MCF 10A (cell line): Measurements from ENCODE around the gene CXCL8. TPM values are rescaled to one million over a fixed set of nuclear protein-coding genes. Genes with fewer than 3 reads are reported as not detected.
A peak's percentile ranks its signal among the peaks of the same experiment; 100 is the strongest.

Experiments used
- BruUV-seq: library from RNA; stranded (reverse); fragments of 400-500 nt; replicated peaks from 2 replicates; lab custom pipeline; 2021; lab: Mats Ljungman, UMichigan
- CTCF ChIA-PET: fragments of 300-600 bp; sonication (Branson Sonifier 250); formaldehyde crosslinking; extraction: SDS; loops from one replicate; lab custom pipeline; 2021; ENCODE audit warnings: antibody characterized with exemption, inconsistent platforms; lab: Yijun Ruan, JAX
- POLR2A ChIA-PET: fragments of 300-600, 350-650 bp; sonication (Branson Sonifier 250); formaldehyde crosslinking; extraction: SDS; loops from one replicate; lab custom pipeline; 2020; ENCODE audit warnings: antibody characterized with exemption, inconsistent platforms; lab: Yijun Ruan, JAX
- DNase-seq: peaks from one replicate; pipeline ENCODE4 v3.0.0-alpha.2; 2018; ENCODE audit not compliant: unreplicated experiment
- H3K27ac Mint-ChIP-seq: one replicate; pipeline ENCODE4 v1.8.0; 2022; ENCODE audit warnings: mild to moderate bottlenecking, low read depth, mixed read lengths; ENCODE audit not compliant: unreplicated experiment
- H3K27me3 Mint-ChIP-seq: one replicate; pipeline ENCODE4 v1.8.0; 2022; ENCODE audit warnings: mixed read lengths; ENCODE audit not compliant: insufficient read depth, unreplicated experiment
- H3K36me3 Mint-ChIP-seq: one replicate; pipeline ENCODE4 v1.8.0; 2022; ENCODE audit warnings: mild to moderate bottlenecking, moderate library complexity, mixed read lengths; ENCODE audit not compliant: insufficient read depth, unreplicated experiment
- H3K4me1 Mint-ChIP-seq: one replicate; pipeline ENCODE4 v1.8.0; 2022; ENCODE audit warnings: mixed read lengths; ENCODE audit not compliant: insufficient read depth, unreplicated experiment
- H3K4me3 Mint-ChIP-seq: one replicate; pipeline ENCODE4 v1.8.0; 2022; ENCODE audit warnings: mild to moderate bottlenecking, moderate library complexity, mixed read lengths; ENCODE audit not compliant: unreplicated experiment
- H3K9me3 Mint-ChIP-seq: one replicate; pipeline ENCODE4 v1.8.0; 2022; ENCODE audit warnings: mixed read lengths; ENCODE audit not compliant: unreplicated experiment
- CTCF ChIP-seq: fragments of 200-600 bp; IDR thresholded peaks from one replicate; pipeline ENCODE4 v1.8.0; 2022; ENCODE audit warnings: antibody characterized with exemption, mild to moderate bottlenecking; ENCODE audit not compliant: unreplicated experiment
- intact Hi-C: fragments of 100-400 bp; cut with micrococcal nuclease; formaldehyde crosslinking; loops from 2 replicates; pipeline ENCODE4 v1.14.1; 2022
- total RNA-seq: library from RNA; stranded (reverse); gene quantifications from 2 replicates; pipeline ENCODE4 v1.2.3, GENCODE V29; 2022

CXCL8 gene
- total RNA-seq, 1 experiment from 2014 or later = 36.2 TPM

- POLR2A ChIA-PET = interaction anchor here (0.6 to 2.1 kb wide), 2 partner anchors 10 to 140 kb away, joined by 3 to 7 read pairs; no protein-coding TSS in a partner anchor
- Mint-ChIP-seq H3K27me3 (no peaks in the 10 kb centered on the region), H3K27ac (no peak overlapping the region), H3K4me3 (no peak overlapping the region), H3K9me3 (peaks cover 7% of the 10 kb centered on the region), H3K4me1 (peaks cover 39% of the 10 kb centered on the region), H3K36me3 (no peaks in the 10 kb centered on the region)
- no peak for TF ChIP-seq CTCF
- no peak for DNase-seq
- CTCF ChIA-PET = interaction anchor here (0.6 to 3.8 kb wide), 4 partner anchors 10 to 486 kb away, joined by 3 to 15 read pairs (median 4); no protein-coding TSS in a partner anchor
- no TSS peak for BruUV-seq
- intact Hi-C loops = no loop called here
Measured at GRCh38 chr4:73714647-73715046, 25.7 kb upstream of the CXCL8 start.

- POLR2A ChIA-PET = interaction anchor here (2.1 kb wide), 1 partner anchor 11 kb away, joined by 7 read pairs; no protein-coding TSS in a partner anchor
- intact Hi-C loops = no loop called here
Measured at GRCh38 chr4:73715659-73716058, 24.7 kb upstream of the CXCL8 start.

DNA sequence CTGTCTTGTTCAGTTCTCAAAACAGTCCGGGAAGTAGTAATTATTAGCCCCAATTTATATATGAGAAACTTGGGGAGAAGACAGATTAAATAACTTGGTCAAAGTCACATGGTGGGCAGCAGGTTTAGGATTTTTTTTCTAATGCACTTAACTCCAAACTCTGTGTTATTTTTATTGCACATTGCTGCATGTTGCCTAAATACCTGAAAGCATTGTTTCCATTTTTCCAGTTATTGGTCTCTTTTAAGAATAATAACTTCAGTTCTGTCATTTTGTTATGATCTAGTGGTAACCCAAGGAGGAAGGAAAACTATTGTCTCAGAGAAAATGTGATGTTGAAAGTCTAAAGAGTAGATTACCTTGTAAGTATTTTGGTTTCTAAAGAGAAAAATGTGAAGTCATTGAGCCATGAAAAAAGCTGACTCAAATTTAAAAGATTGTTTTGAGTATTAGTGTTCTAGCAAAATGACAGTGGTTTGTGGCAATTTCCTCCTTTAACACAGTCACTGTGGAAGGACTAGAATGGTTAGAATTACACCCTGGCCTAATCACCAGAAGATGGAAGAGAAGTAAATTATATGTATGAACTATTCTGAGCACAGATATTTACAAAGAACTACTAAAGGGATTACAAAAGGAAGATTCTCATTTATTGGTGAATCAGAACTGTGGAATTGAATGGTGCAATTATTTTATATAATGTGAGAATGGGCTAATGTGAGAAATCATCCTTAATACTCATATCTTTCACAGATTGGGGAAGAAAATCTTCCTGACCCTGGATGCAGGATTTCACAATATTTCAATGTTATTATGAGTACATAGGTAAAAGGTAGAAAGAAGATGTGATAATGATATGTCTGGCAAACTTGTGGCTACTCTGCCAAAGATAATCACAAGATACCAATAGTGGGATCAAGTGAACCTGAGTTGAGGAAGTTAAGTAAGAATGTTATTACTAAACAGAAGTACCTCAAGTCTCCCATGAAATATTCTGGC is 21.7 kb upstream of the CXCL8 start:
- TF ChIP-seq CTCF = no peak
- ChIA-PET CTCF (interaction anchor here (1.2 to 1.4 kb wide), 2 partner anchors 11 to 57 kb away, joined by 3 to 6 read pairs; no protein-coding TSS in a partner anchor), POLR2A (interaction anchor here (0.7 to 1.6 kb wide), 2 partner anchors 10 to 21 kb away, joined by 3 to 4 read pairs; no protein-coding TSS in a partner anchor)
- intact Hi-C loops = no loop called here
- Mint-ChIP-seq H3K27ac (peak overlapping the region; percentile 89), H3K4me3 (no peak overlapping the region), H3K4me1 (peaks cover 42% of the 10 kb centered on the region), H3K36me3 (peaks cover 5% of the 10 kb centered on the region), H3K27me3 (no peaks in the 10 kb centered on the region), H3K9me3 (peaks cover 7% of the 10 kb centered on the region)
- no TSS peak for BruUV-seq
- no peak for DNase-seq

More at GRCh38 chr4:73715659-73716058, 24.7 kb upstream of the CXCL8 start:
- Mint-ChIP-seq H3K27ac (no peak overlapping the region), H3K4me3 (no peak overlapping the region), H3K4me1 (peaks cover 37% of the 10 kb centered on the region), H3K36me3 (no peaks in the 10 kb centered on the region), H3K27me3 (no peaks in the 10 kb centered on the region), H3K9me3 (peaks cover 9% of the 10 kb centered on the region)
- no peak for TF ChIP-seq CTCF
- DNase-seq = no peak
- CTCF ChIA-PET = interaction anchor here (0.6 to 3.8 kb wide), 4 partner anchors 14 to 757 kb away, joined by 3 to 15 read pairs (median 4); no protein-coding TSS in a partner anchor
- BruUV-seq = no TSS peak

DNA sequence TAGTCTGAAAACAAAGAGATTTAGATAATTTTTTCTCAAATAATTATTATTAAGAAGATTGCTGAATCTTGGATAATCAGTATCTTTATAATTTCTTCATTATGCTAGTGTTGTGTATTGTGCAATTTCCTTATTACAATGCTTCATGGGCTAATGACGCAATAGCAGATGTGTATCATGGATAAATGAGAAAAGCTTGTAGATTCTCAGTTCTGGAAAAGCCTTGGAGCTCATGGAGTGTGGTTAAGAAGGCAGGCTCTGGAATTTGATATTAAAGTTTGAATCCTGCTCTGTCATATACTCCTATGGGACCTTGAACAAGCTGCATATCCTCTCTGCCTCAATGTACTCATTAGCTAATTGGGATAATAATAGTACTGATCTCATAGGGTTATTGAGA is 18.9 kb upstream of the CXCL8 start:
- no peak for TF ChIP-seq CTCF
- POLR2A ChIA-PET = interaction anchor here (0.8 to 2.7 kb wide), 9 partner anchors 9 to 143 kb away, joined by 3 to 8 read pairs (median 6); no protein-coding TSS in a partner anchor
- peaks cover 41% of the 10 kb centered on the region for H3K4me1 Mint-ChIP-seq
- CTCF ChIA-PET = interaction anchor here (0.6 to 1.1 kb wide), 6 partner anchors 9 to 418 kb away, joined by 3 to 4 read pairs (median 4); no protein-coding TSS in a partner anchor
- H3K27me3 Mint-ChIP-seq = no peaks in the 10 kb centered on the region
- DNase-seq = peak; percentile 84
- no TSS peak for BruUV-seq
- peaks cover 7% of the 10 kb centered on the region for H3K9me3 Mint-ChIP-seq
- peaks cover 8% of the 10 kb centered on the region for H3K36me3 Mint-ChIP-seq
- H3K27ac Mint-ChIP-seq = peak overlapping the region; percentile 78
- H3K4me3 Mint-ChIP-seq = no peak overlapping the region
- intact Hi-C loops = no loop called here
